ENCODE measurements around the gene EEIG2.

The EEIG2 gene

GRCh38 chr1:108593448-108593847, 33.5 kb downstream of the EEIG2 start:
- Histone ChIP-seq H4K20me1 (peaks cover 41% of the 10 kb centered on the region), H3K9ac (no peak overlapping the region), H3K27me3 (no peaks in the 10 kb centered on the region), H3K4me2 (no peak overlapping the region), H3K4me1 (peaks cover 20% of the 10 kb centered on the region), H3K4me3 (no peak overlapping the region), H3K36me3 (0 out of 2 replicates have a peak, but pooled peaks cover 3% of the 10 kb centered on the region), H3K27ac (no peak overlapping the region), H3K9me3 (no peaks in the 10 kb centered on the region; the same call in 1 of the 2 replicates)
- no peak for TF ChIP-seq Cebpa-rat (IDR thresholded peaks at IDR 0.05)

- no peak overlapping the region for H3K4me2 ChIP-seq
- peaks cover 43% of the 10 kb centered on the region for H4K20me1 ChIP-seq
- no peak overlapping the region for H3K9ac ChIP-seq
Observed at GRCh38 chr1:108595507-108595906, 35.6 kb downstream of the EEIG2 start.

GRCh38 chr1:108597041-108597440, 37.1 kb downstream of the EEIG2 start:
- TF ChIP-seq Cebpa-rat (IDR thresholded peaks at IDR 0.05), result no peak
- H4K20me1 ChIP-seq, result peaks cover 43% of the 10 kb centered on the region
- H3K9ac ChIP-seq, result no peak overlapping the region
- no peaks in the 10 kb centered on the region for H3K27me3 ChIP-seq
- H3K4me2 ChIP-seq, result no peak overlapping the region
- no peaks in the 10 kb centered on the region for H3K9me3 ChIP-seq
- H3K4me3 ChIP-seq, result no peak overlapping the region
- H3K36me3 ChIP-seq, result peaks cover 19% of the 10 kb centered on the region
- peaks cover 2% of the 10 kb centered on the region; the same call in 1 of the 2 replicates for H3K4me1 ChIP-seq
- H3K27ac ChIP-seq, result no peak overlapping the region

More at GRCh38 chr1:108595507-108595906, 35.6 kb downstream of the EEIG2 start:
- Histone ChIP-seq H3K4me1 (peaks cover 14% of the 10 kb centered on the region), H3K27me3 (no peaks in the 10 kb centered on the region), H3K4me3 (no peak overlapping the region), H3K36me3 (peaks cover 6% of the 10 kb centered on the region; the same call in 1 of the 2 replicates), H3K27ac (no peak overlapping the region), H3K9me3 (no peaks in the 10 kb centered on the region; the same call in 1 of the 2 replicates)
- no peak for TF ChIP-seq Cebpa-rat (IDR thresholded peaks at IDR 0.05)

GRCh38 chr1:108598340-108598739, 38.4 kb downstream of the EEIG2 start:
- TF ChIP-seq Cebpa-rat (IDR thresholded peaks at IDR 0.05), result no peak
- Histone ChIP-seq H3K27me3 (no peaks in the 10 kb centered on the region), H3K27ac (no peak overlapping the region), H3K9ac (no peak overlapping the region), H3K4me1 (no peaks in the 10 kb centered on the region), H3K4me3 (no peak overlapping the region), H4K20me1 (peaks cover 43% of the 10 kb centered on the region), H3K4me2 (no peak overlapping the region), H3K36me3 (peaks cover 32% of the 10 kb centered on the region), H3K9me3 (no peaks in the 10 kb centered on the region)

- no peak overlapping the region for H3K4me3 ChIP-seq
- H3K9ac ChIP-seq, result no peak overlapping the region
- no peaks in the 10 kb centered on the region for H3K4me1 ChIP-seq
- no peak overlapping the region for H3K4me2 ChIP-seq
- H3K9me3 ChIP-seq, result no peaks in the 10 kb centered on the region
- H3K27ac ChIP-seq, result no peak overlapping the region
- no peaks in the 10 kb centered on the region for H3K27me3 ChIP-seq
- H4K20me1 ChIP-seq, result peaks cover 43% of the 10 kb centered on the region
- TF ChIP-seq Cebpa-rat (IDR thresholded peaks at IDR 0.05), result no peak
- peaks cover 46% of the 10 kb centered on the region for H3K36me3 ChIP-seq
Observed at GRCh38 chr1:108600504-108600903, 40.6 kb downstream of the EEIG2 start.

- Histone ChIP-seq H3K27me3 (no peaks in the 10 kb centered on the region), H3K27ac (no peak overlapping the region), H3K4me1 (no peaks in the 10 kb centered on the region), H4K20me1 (peaks cover 30% of the 10 kb centered on the region), H3K9me3 (no peaks in the 10 kb centered on the region), H3K4me3 (no peak overlapping the region), H3K9ac (no peak overlapping the region), H3K4me2 (no peak overlapping the region), H3K36me3 (peaks cover 56% of the 10 kb centered on the region)
- TF ChIP-seq Cebpa-rat (IDR thresholded peaks at IDR 0.05), result no peak
Observed at GRCh38 chr1:108601708-108602410, 42.0 kb downstream of the EEIG2 start.

GRCh38 chr1:108605633-108606032, 45.7 kb downstream of the EEIG2 start:
- no peaks in the 10 kb centered on the region for H3K4me1 ChIP-seq
- no peaks in the 10 kb centered on the region for H3K27me3 ChIP-seq
- H3K9ac ChIP-seq, result no peak overlapping the region
- no peak overlapping the region for H3K4me2 ChIP-seq
- no peak overlapping the region for H3K4me3 ChIP-seq
- H3K9me3 ChIP-seq, result no peaks in the 10 kb centered on the region
- no peak for TF ChIP-seq Cebpa-rat (IDR thresholded peaks at IDR 0.05)
- no peak overlapping the region for H3K27ac ChIP-seq
- H3K36me3 ChIP-seq, result peaks cover 89% of the 10 kb centered on the region
- no peaks in the 10 kb centered on the region for H4K20me1 ChIP-seq

GRCh38 chr1:108606478-108606877, 46.6 kb downstream of the EEIG2 start:
- H3K36me3 ChIP-seq, result peaks cover 89% of the 10 kb centered on the region
- H4K20me1 ChIP-seq, result no peaks in the 10 kb centered on the region

GRCh38 chr1:108609483-108610049, 49.7 kb downstream of the EEIG2 start:
- H3K27me3 ChIP-seq, result no peaks in the 10 kb centered on the region
- peaks cover 88% of the 10 kb centered on the region for H3K36me3 ChIP-seq
- TF ChIP-seq Cebpa-rat (IDR thresholded peaks at IDR 0.05), result no peak
- H3K4me2 ChIP-seq, result no peak overlapping the region
- H3K9me3 ChIP-seq, result no peaks in the 10 kb centered on the region
- no peak overlapping the region for H3K4me3 ChIP-seq
- no peak overlapping the region for H3K27ac ChIP-seq
- H4K20me1 ChIP-seq, result no peaks in the 10 kb centered on the region
- H3K9ac ChIP-seq, result no peak overlapping the region
- no peaks in the 10 kb centered on the region for H3K4me1 ChIP-seq

More at GRCh38 chr1:108606478-108606877, 46.6 kb downstream of the EEIG2 start:
- Histone ChIP-seq H3K9me3 (no peaks in the 10 kb centered on the region), H3K4me3 (no peak overlapping the region), H3K27ac (no peak overlapping the region), H3K27me3 (no peaks in the 10 kb centered on the region), H3K4me1 (no peaks in the 10 kb centered on the region), H3K4me2 (no peak overlapping the region), H3K9ac (no peak overlapping the region)
- TF ChIP-seq Cebpa-rat (IDR thresholded peaks at IDR 0.05), result no peak

All from BLaER1 (cell line).